GM18498 (cell line): ENCODE measurements around the gene TMEM150B.
"Not testable (repeated sequence)": the region's sequence is repeated elsewhere in the genome, so short reads cannot be mapped to it uniquely, and the experiment has no call there.

Experiments
- ATAC-seq: cut with Tn5 transposase; IDR thresholded peaks from one replicate; pipeline ENCODE4 v1.9.1; 2021; ENCODE audit warnings: mild to moderate bottlenecking, moderate library complexity; ENCODE audit not compliant: unreplicated experiment

TMEM150B gene

DNA sequence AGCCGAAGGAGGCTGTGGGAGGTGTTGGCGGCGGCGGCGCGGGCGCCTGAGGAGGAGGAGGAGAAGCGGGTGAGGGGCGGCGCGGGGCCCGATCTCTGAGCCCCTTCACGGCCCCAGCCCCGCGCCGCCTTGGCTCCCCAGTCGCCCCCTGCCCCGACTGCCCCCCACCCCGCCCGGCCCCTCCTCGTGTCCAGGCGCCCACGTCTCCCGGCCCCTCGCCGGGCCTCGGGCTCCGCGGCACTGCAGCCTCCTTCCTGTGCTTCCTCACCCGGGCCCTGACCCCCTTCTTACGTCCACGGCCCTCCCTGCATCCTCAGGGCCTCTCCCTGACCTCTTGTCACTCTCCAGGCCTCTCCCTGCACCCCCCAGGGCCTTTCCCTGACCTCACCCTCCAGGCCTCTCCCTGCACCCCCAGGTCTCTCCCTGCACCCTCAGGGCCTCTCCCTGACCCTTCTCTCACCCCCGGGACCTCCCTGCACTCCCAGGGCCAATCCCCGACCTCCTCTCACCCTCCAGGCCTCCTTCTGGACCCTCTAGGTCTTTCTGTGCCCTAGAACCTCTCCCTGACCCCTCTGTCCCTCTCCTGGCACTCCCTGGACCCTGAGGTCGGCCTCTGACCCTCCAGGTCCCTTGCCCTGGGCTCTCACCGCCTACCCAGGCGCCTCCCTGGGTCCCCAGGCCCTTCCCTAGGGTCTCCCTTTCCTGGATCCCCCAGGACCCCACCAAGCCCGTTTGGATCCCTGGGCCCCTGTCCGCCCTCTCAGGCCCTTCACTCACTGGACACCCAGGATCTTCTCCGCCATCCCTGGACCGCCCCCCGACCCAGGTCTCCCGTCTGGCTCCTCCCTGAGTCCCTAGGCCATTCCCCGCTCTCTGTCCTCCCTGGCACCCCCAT, 15.0 kb upstream of the TMEM150B start:
- no peak for ATAC-seq

DNA sequence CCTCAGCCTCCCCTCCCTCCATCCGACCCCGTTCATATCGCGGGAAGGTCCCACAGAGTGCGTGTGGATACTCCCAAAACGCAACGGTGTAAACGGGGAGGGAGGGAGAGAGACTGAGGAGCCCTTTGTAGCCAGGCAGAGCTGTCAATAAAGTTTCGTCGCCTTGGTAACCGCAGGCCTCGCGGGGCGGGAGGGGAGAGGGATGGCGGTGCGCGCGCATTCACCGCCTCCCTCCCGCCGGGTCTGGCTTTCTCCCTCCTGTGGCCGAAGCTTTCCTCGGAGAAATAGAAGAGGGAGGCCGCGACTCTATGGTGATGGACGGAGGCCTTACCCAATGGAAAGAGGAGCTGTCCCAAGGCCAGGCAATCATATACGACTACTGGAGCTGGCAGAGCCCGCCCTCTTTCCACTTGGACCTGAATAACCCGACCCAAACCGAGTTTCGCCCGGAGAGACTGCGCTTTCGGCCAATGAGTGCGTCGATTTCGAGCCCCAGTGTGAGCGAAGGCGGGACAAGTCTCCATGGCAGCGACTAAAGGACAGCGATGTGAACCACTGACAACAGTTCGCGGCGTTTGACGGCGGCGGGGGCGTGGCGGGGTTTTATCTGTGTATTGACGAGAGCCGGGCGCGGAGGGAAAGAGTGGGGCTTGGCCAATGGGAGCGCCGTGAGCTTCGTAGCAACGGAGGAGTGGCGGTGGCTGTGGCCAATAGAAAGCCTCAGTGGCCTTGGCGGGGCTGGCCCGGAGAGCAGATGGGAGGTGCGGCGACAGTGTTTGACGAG, 14.2 kb upstream of the TMEM150B start, which contains the start of gene KMT5C:
KMT5C (plus strand) TSS at position 772 of the 784 bp plus-strand sequence. CDS start 2,061 bp downstream, outside the sequence.
- peak; percentile 83 for ATAC-seq

DNA sequence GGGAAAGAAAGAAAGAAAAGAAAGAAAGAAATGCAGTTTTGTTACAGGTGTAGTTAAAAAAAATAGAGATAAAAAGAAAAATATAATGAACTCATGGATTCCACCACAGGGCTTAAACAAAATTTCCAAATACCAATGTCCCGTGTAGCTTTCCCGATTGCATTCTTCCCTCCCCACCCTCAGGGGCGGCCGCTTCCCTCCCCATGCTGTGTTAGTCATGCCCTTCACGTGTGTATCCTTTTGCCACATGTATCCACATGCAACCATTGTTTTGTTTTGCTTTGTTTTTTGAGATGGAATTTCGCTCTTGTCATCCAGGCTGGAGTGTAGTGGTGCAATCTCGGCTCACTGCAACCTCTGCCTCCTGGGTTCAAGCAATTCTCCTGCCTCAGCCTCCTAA, 11.0 kb upstream of the TMEM150B start:
- no peak for ATAC-seq

DNA sequence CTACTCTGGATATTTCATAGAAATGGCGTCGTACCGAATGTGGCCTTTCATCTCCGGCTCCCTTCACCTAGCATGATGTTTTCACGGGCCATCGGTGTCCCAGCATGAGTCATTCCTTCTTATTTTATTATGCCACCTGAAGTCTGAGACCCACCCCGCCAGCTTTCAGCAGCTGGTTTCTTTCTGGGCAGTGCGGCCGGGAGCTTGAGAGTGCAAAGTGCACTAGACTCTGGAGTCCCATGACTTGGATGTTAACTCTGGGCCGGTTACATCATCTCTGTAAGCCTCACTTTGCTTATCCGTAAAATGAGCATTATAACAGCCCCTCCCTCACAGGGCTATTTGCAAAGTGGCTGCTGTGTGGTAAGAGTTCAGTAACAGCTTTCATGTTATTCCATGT, 8.7 kb upstream of the TMEM150B start:
- no peak for ATAC-seq

DNA sequence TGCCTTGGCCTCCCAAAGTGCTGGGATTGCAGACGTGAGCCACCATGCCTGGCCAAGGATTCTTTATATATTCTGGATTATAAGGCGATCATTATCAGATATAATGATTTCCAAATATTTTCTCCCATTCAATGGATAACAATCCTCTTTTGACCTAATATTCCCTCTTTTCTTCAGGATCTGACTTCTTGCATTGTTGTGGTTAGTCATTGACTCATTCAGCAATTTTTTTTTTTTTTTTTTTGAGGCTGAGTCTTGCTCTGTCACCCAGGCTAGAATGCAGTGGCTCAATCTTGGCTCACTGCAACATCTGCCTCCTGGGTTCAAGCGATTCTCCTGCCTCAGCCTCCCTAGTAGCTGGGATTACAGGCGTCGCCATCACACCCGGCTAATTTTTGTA, 4.7 kb upstream of the TMEM150B start:
- ATAC-seq = not testable (repeated sequence)

DNA sequence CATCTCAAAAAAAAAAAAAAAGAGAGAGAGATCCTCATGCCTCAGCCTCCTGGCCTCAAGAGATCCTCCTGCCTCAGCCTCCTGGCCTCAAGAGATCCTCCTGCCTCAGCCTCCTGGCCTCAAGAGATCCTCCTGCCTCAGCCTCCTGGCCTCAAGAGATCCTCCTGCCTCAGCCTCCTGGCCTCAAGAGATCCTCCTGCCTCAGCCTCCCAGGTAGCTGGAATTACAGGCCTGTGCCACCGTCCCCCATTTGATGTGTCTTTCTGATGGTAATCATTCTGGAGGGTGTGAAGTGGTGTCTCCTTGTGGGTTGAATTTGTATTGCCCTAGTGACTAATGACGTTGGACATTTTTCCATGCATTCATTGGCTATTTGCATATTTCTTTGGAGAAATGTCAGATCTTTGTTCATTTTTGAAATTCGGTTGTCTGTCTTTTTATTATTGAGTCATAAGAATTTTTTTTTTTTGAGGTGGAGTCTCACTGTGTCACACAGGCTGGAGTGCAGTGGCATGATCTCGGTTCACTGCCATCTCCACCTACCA, 3.7 kb upstream of the TMEM150B start:
- not testable (repeated sequence) for ATAC-seq

DNA sequence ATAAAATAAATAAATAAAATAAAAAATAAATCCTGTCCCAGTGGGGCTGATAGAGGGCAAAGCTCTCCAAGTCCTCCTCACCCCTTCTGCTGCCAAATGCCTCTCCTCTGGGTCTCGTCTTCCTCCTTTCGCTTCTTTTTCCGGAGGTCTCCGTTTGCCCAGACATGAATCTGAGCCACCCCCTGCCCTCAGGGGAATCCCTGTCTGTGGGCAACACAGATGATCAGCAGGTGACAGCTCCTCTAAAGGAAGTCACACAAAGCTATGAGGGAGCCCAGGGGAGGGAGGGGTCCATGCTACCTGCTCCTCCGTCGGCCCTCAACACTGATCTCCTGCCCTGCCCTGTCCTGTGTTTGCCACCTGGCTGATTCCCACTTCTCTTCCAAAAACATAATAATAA, 479 bp downstream of the TMEM150B start:
- no peak for ATAC-seq

DNA sequence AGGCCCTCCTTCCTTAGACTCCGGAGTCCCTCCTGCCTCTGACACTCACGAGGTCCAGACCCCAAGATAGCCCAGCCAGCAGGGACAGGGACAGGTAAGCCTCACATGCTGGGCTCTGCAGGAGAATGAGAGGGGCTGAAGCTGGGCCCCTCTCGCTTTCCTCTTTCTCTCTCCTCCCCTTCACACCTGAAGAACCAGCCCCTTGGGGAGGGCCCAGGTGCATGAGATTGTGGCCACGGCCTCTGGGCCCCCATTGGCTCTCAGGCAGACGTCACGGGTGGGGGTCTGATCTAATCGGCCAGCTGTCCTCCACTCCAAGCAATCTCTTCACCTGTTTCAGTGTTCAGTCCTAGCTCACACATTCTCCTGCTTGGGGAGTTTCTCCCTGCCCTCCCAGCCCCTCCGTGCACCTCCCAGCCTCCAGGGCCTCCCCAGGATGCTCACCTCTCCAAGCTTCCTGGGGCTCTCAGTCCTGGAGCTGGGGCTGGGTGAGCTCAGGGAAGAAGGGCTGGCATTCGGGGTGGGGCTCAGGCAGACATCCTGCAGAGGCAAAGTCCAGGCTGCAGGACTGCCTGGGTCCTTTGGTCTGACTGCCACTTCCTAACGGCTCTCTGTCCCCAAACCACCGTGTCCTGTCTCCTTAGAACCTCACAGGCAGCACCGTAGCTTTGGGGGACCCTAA, 2.8 kb downstream of the TMEM150B start:
- no peak for ATAC-seq

DNA sequence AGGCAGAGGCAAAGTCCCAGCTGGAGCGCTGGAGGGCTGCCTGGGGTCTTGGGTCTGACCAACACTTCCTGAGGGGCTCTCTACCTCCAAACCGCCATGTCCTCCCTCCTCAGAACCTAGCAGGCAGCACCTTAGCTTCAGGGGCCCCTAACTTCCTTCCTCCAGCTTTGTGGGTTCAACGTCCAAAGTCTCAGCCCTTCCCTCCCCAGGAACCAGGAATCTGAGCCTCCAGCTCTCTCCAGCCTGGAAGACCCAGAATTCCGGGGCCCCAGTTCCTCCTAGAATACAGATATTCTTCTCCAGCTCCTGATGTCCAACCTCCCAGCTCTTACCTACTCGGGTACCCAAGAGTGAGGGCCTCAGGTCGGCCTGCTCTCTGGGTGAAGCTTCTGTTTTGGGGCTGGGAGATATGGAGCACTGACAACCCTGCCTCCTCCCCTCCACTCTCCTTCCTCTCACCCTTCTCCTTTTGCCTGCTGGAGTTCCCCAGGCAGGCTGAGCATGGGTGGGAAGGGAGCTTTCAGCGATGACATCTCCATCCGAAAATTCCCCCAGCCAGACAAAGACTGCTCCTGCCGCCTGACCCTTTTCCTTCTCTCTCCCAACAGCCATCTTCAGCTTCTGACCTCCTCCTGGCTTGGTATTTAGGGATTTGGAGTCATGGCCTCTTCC, 3.5 kb downstream of the TMEM150B start:
- no peak for ATAC-seq

DNA sequence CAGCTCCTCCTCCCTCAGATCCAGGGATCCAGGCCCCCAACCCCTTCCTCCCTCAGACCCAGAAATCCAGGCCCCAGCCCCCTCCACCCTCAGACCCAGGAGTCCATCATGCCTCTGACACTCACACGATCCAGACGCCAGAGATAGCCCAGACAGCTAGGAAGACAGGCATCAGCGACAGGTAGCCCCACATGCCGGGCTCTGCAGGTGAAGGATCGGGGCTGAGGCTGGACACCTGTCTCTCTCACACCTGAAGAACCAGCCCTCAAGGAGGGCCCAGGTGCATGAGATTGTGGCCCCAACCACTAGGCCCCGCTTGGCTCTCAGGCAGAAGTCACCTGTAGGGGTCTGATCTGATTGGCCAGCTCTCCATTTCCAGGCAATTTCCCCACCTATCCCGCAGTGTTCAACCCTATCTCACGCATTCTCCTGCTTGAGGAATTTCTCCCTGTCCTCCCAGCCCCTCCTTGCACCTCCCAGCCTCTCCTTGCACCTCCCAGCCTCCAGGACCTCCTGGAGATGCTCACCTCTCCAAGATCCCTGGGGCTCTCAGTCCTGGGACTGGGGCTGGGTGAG, 4.2 kb downstream of the TMEM150B start:
- ATAC-seq = no peak

DNA sequence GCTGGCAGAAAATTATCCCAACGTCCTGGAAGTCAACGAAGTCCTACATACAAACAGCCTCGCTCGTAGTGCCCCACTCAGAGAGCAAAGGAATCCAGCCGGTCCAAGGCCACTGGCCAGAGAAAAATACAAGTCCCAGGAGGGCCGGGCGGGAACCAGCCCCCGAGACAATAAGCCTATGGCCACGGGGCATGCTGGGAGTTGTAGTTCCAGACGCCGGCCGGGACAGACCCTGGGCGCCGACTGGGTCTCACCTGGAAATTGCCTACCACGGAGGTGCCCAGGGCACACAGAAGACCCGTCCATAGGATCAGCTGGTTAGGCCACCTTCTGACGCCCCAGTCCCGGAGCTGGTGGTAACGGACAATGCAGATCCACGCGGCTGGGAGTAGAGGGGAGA, 5.4 kb downstream of the TMEM150B start:
- no peak for ATAC-seq

DNA sequence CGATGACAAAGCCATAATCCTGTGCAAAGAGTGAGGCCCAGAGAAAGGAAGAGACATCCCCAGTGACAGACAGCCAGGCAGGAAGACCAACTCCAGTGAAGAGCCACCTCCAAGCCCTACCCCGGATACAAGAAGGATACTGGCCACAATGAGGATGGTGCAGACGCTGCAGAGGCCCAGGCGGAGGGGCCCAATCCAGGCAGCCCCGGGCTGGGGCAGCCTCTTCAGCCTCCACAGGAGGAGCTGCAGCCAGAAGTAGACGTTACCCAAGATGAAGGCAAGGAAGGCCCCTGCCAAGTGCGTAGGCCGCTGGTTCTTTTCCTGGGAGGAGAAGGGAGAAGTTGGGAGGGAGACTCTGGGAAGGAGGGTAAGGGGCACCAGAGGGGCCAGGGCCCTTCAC, 8.5 kb downstream of the TMEM150B start:
- ATAC-seq = no peak

DNA sequence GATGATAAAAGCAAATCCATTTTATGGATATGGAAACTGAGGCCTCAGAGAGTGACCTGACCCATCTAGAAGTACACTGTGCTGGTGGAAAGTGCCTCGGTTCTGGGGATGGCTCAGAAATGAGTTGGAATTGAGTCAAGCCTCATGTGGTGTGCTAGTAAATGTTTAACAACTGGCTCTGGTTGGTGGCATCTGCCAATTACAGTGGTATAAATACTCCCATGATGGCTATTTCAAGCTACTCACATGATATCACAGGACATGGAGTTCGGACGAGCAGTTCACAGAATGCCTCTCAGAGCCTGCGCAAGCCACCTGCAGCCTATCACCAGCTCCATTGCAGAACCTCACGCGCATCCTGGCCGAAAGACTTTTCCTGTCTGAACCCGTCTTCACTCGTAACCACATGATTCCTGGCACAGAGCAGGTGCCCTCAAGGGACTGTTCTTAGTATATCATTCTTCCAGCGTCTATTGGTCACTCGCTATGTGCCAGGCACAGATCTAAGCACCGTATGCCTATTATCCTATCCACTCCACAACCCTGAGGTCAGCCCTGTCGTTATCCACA, 9.1 kb downstream of the TMEM150B start:
- no peak for ATAC-seq

DNA sequence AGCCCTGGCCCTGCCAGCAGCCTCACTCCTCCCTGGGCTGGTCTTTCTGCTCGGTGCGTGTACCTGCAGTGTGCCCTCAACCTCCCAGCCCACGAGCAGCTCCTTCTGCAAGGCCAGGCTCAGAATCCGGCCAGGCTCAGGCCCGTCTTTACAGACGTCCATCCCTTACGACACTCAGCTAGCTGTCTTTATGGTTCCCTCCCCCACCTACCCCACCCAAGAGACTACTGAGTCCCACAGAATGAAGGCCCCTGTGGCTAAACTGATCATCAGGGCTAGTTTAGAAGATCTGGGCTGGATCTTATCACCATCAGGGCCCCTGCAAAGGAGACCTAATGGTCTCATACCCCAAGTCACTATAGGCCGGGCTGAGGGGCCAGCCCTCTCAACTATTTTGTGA, 10.7 kb downstream of the TMEM150B start:
- ATAC-seq = no peak

DNA sequence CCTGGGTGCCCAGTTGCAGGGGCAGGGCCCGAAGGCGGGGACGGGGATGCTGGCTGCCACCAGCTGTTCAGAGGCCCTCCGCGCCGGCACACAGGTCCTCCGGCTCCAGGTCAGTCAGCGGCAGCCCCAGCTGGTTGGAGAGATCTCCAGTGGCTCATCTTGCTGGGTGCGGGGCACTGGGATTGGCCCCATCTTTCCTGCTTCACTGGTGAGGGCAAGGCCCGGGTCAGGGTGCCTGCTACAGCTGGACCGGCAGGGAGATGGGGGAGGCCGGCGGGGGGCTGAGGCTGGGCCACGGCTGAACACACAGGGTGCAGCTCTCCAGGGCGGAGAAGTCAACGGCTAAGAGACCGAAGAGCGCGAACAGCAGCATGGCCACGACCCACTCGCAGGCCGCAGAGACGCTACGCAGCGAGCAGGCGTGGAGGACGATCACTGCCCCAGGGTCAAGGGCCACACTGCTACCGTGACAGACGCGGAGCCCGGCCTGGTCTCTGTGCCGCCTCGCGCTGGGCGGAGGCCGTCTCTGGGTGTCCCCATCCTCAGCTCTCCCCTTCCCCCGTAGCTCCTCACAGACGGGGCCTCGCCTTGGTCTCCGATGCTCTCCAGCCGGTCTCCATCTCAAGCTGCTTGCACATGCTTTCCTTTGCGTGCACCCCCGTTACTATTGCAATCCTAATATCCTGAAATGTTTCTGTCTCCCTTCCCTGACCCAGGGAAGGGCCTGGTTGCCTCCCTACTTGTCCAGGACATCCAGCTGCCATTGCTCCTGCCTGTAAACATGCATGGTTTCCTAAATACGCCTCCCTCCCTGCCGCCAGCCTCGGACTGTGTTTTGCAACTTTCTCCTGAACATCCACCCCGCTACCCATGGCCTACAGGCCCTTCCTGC, 12.3 kb downstream of the TMEM150B start:
- ATAC-seq = no peak

DNA sequence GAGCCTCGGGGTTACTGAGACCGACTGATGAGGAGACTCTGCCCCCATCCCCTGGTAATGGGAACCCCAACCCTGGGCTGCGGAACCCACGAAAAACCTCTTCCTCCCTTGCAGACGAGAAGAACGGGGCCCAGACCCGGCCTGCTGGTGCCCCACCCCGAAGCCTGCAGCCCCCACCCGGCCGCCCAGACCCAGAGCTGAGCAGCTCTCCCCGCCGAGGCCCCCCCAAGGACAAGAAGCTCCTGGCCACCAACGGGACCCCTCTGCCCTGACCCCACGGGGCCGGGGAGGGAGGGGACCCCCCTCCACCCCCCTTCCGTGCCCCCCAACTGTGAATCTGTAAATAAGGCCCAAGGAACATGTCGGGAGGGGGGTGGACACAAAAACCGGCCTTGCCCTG, 13.3 kb downstream of the TMEM150B start:
- no peak for ATAC-seq

DNA sequence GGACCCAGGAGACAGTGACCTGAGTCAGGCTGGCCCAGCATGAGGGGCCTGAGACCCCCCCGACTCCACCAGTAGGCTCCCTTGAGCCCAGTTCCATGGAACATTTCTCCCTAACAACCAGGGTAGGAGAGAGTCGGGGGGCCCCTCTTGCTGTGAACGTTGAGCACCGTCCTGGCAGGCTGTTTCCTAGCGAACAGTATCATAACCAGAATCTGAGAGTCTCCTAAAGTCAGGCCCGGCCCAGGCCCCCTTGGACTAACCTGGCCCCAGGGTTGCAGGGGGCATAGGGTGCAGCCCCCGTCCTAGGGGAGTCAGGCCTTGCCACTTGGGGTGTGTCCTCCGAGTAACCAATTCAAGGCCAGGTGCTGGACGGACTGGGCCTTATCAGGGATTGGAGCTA, 13.7 kb downstream of the TMEM150B start:
- no peak for ATAC-seq

DNA sequence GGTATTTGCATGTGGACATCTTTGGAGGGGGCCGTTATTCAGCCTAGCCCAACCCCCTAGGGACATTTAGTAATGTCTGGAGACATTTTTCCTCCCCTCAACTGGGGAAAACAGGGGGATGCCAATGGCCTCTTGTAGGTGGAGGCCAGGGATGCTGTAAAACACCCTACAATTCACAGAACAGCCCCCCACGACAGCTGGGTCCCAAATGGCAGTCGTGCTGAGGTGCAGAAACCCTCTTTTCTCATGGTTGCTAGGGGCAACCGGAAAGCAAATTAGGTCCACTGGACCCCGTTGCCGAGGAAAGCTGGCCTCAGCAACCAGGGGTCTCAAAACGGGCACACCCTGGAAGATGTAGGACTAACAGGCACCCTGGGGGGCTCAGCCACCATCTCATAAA, 14.6 kb downstream of the TMEM150B start:
- ATAC-seq = no peak

DNA sequence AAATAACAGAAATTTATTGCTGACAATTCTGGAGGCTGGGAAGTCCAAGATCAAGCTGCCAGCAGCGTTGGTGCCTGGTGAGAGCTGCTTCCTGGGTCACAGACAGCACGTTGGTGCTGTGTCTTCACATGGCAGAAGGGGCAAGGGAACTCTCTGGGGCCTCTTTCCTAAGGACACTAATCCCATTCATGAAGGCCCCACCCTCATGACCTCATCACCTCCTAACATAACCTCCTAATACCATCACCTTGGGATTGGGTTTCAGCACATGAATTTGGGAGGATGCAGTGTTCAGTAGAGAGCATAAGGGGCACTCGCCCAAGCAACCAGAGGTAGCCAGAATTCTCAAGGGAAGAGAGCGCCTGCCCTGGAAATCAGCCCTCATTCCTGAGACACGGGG, 15.7 kb downstream of the TMEM150B start:
- ATAC-seq = no peak
